ENCODE measurements around the gene PROC. TPM values are rescaled to one million over a fixed set of nuclear protein-coding genes. Genes with fewer than 3 reads are reported as not detected.
A peak's percentile ranks its signal among the peaks of the same experiment; 100 is the strongest.
"Not testable (repeated sequence)": the region's sequence is repeated elsewhere in the genome, so short reads cannot be mapped to it uniquely, and the experiment has no call there.

PROC gene
- total RNA-seq, 2 donors from 2014 or later = not detected

DNA sequence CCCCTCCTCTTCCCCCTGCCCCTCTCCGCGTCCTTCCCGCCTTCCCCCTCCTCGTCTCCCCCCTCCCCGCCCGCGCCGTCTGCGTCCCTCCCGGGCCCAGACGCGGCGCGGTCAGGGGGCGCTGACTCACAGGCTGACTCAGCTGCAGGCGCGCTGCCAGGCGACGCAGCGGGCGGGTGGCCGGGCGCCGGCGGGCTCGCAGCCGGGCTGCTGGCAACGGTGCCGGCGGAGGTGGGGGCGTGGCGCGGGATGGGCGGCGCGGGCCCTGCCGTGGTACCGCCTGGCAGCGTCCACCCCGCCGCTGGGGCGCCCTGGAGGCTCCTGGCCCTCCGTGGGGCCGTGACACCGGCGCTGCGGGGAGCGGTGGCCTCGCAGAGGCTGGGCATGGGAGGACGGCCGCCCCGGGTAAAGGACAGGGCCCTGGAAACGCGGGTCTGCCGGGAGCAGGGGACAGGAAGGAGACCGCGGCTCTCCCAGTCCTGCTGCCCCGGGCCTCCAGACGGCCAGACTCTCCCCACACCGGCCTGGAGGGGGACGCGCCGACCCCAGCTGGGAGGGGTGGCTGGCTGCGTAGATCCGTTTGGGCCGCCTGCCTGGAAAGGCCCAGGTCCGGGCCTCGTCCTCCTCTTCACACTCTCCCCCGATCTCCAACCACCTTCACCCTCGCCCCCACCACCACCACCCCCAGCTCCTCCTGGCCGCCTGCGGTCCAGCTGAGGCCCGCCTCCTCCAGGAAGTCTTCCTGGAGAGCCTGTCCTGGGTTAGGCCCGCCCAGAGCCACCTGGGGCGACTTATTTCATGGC lies 10.0 kb upstream of the PROC start:
- H3K36me3 ChIP-seq = no peaks in the 10 kb centered on the region
- H3K4me1 ChIP-seq = peaks cover 0 to 46% of the 10 kb centered on the region in 2 donors
- DNase-seq (ENCODE audit: low spot score) = peak; percentile 87
- peak overlapping the region; percentile 85 to 94 for H3K27ac ChIP-seq
- TF ChIP-seq, protein P1, sequence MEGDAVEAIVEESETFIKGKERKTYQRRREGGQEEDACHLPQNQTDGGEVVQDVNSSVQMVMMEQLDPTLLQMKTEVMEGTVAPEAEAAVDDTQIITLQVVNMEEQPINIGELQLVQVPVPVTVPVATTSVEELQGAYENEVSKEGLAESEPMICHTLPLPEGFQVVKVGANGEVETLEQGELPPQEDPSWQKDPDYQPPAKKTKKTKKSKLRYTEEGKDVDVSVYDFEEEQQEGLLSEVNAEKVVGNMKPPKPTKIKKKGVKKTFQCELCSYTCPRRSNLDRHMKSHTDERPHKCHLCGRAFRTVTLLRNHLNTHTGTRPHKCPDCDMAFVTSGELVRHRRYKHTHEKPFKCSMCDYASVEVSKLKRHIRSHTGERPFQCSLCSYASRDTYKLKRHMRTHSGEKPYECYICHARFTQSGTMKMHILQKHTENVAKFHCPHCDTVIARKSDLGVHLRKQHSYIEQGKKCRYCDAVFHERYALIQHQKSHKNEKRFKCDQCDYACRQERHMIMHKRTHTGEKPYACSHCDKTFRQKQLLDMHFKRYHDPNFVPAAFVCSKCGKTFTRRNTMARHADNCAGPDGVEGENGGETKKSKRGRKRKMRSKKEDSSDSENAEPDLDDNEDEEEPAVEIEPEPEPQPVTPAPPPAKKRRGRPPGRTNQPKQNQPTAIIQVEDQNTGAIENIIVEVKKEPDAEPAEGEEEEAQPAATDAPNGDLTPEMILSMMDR (IDR thresholded peaks at IDR 0.05) = no peak
- peaks cover 0 to 5% of the 10 kb centered on the region in 2 donors for H3K9me3 ChIP-seq
- H3K27me3 ChIP-seq = no peaks in the 10 kb centered on the region
- H3K4me3 ChIP-seq = peak overlapping the region; percentile 38 to 62

GRCh38 chr2:127408807-127409099 lies 9.5 kb upstream of the PROC start:
- H3K9me3 ChIP-seq = peaks cover 0 to 5% of the 10 kb centered on the region in 2 donors
- TF ChIP-seq, protein P1 (IDR thresholded peaks at IDR 0.05) = no peak
- H3K27me3 ChIP-seq = no peaks in the 10 kb centered on the region
- peak overlapping the region; percentile 38 to 62 for H3K4me3 ChIP-seq
- H3K36me3 ChIP-seq = no peaks in the 10 kb centered on the region
- no peak for DNase-seq (ENCODE audit: low spot score)
- peaks cover 0 to 46% of the 10 kb centered on the region in 2 donors for H3K4me1 ChIP-seq
- peak overlapping the region; percentile 85 to 94 for H3K27ac ChIP-seq

- H3K27ac ChIP-seq; DNase-seq (ENCODE audit: low spot score): not testable (repeated sequence)
- H3K4me1 ChIP-seq = peaks cover 0 to 43% of the 10 kb centered on the region in 2 donors
These were observed 8.5 kb upstream of the PROC start for GRCh38 chr2:127409716-127410115.

DNA sequence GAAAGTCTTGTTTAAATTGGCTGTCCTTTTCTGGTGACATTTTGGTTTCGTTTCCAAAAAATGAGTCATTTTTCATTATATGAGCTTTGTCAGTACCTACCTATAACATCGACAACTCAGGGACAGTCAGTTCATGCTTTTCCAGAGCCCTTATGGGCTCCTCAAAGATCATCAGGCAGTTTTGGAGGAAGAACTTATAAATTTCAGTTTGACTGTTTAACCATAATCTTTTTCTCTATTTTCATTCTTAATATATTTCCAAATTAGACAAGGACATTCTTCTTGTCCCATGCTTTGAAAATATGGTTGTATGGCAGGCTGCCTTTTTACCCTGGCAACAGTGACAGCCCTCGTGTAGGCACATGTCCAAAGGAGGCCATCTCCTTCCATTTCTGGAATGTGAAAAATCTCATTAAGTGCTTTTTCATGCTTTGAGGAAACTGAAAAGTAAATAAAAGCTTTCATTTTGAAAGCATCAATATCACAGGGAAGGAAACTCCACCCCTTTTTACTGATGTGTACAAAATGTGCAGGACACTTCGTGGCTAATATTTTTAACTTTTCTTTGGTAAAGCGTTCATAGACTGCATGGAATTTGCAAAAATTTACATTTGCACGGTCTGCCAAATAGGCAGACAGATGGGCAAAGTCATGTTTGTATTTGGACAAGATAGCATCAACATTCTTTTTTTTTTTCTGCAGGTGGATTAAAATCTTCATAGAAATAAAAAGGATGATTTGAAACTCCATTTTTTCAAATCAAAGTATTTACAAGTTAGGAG lies 7.2 kb upstream of the PROC start:
- TF ChIP-seq, protein P1 (IDR thresholded peaks at IDR 0.05) = no peak
- H3K4me1 ChIP-seq = peaks cover 0 to 41% of the 10 kb centered on the region in 2 donors
- peaks cover 0 to 5% of the 10 kb centered on the region in 2 donors for H3K9me3 ChIP-seq
- no peak overlapping the region for H3K4me3 ChIP-seq
- no peaks in the 10 kb centered on the region for H3K36me3 ChIP-seq
- peak overlapping the region; percentile 8 to 18 for H3K27ac ChIP-seq
- H3K27me3 ChIP-seq = no peaks in the 10 kb centered on the region
- DNase-seq (ENCODE audit: low spot score) = no peak

More at GRCh38 chr2:127409716-127410115, 8.5 kb upstream of the PROC start:
- H3K36me3 ChIP-seq, H3K9me3 ChIP-seq, H3K4me3 ChIP-seq, H3K27me3 ChIP-seq: not testable (repeated sequence)

DNA sequence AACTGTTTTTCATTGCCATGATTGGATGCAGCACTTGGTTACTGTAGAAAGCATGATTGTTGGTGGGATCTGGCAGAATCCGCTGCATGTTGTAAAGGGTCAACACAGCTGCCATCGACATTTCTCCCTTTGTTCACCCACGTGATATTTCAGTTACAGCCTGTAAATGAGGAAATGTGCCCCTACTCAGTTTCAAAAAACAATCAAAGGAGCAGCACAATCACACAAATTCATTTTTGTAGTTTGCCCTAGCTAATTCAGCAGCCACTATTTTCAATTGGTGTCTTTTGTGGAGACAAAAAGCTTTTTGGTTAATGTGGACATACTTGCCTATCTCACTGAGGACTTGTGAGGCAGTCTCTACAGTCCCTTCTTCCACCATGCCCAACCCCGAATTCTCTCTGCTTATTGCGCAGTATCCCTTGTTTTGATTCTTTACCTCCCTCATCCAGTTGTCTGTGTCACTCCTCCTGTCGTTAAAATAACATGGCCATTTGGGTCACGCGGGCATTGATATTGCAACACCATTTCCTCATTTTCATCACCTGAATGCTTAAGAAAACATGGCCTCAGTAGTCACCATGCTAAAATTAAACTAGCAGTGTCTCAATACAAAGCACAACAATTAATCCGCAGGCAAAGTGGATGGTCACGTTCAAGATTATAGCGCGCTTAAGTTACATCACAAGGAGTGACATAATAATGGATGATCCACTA lies 6.4 kb upstream of the PROC start:
- Histone ChIP-seq H3K4me3 (no peak overlapping the region), H3K9me3 (peaks cover 0 to 5% of the 10 kb centered on the region in 2 donors), H3K36me3 (no peaks in the 10 kb centered on the region), H3K27me3 (no peaks in the 10 kb centered on the region), H3K27ac (peak overlapping the region in 1 of 2 donors; percentile 18), H3K4me1 (peaks cover 0 to 47% of the 10 kb centered on the region in 2 donors)
- peak; percentile 72 for DNase-seq (ENCODE audit: low spot score)
- TF ChIP-seq, protein P1 (IDR thresholded peaks at IDR 0.05) = no peak

GRCh38 chr2:127413200-127413599 lies 5.0 kb upstream of the PROC start:
- Histone ChIP-seq H3K4me1 (peaks cover 0 to 40% of the 10 kb centered on the region in 2 donors), H3K4me3 (no peak overlapping the region), H3K27ac (no peak overlapping the region), H3K9me3 (peaks cover 0 to 5% of the 10 kb centered on the region in 2 donors), H3K36me3 (no peaks in the 10 kb centered on the region), H3K27me3 (no peaks in the 10 kb centered on the region)
- DNase-seq (ENCODE audit: low spot score) = no peak
- TF ChIP-seq, protein P1 (IDR thresholded peaks at IDR 0.05) = no peak
